ENCODE data around the gene MYBPC3. TPM values are rescaled to one million over a fixed set of nuclear protein-coding genes. Genes with fewer than 3 reads are reported as not detected.

MYBPC3 gene
- total and polyA plus RNA-seq, 2 experiments from 2014 or later: not detected

DNA sequence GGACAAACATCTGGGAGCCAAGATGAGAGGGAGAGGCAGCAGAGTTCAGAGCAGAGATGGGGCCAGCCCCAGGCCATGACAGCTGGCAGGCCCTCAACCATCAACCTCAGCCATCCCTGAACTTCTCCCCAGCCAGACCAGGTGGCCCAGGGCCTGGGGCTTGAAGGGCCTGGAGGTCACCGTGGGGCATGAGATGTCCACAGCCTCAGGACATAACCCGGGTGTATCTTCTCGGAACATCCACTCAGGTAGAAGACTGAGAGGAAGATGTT is 43.5 kb upstream of the MYBPC3 start:
- H3F3A ChIP-seq (replicated peaks; ENCODE audit: low read depth): peaks cover 11% of the 10 kb centered on the region; the same call in 1 of the 2 replicates
- ATAC-seq (no peak), DNase-seq (ENCODE audit: low spot score) (no peak)
- no peak overlapping the region for H3K27ac ChIP-seq (ENCODE audit: low read depth)
- Mint-ChIP-seq H3K4me3 (no peak overlapping the region), H3K36me3 (ENCODE audit: low read depth) (no peaks in the 10 kb centered on the region), H3K27me3 (ENCODE audit: insufficient read depth, low read depth, poor library complexity) (peaks cover 13% of the 10 kb centered on the region), H3K27ac (no peak overlapping the region), H3K9me3 (no peaks in the 10 kb centered on the region), H3K4me1 (peaks cover 23% of the 10 kb centered on the region)
- no peak overlapping the region for H2AFZ ChIP-seq
- TF ChIP-seq, protein P1, sequence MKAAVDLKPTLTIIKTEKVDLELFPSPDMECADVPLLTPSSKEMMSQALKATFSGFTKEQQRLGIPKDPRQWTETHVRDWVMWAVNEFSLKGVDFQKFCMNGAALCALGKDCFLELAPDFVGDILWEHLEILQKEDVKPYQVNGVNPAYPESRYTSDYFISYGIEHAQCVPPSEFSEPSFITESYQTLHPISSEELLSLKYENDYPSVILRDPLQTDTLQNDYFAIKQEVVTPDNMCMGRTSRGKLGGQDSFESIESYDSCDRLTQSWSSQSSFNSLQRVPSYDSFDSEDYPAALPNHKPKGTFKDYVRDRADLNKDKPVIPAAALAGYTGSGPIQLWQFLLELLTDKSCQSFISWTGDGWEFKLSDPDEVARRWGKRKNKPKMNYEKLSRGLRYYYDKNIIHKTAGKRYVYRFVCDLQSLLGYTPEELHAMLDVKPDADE (IDR thresholded peaks at IDR 0.05): no peak
- no peak for TF ChIP-seq EZH2phosphoT487 (IDR thresholded peaks at IDR 0.05; ENCODE audit: unreplicated experiment)
- TF ChIP-seq JUNB (IDR thresholded peaks at IDR 0.05; ENCODE audit: unreplicated experiment): no peak
- no peak for TF ChIP-seq CREB1 (CRISPR knock-in tag; IDR thresholded peaks at IDR 0.05; ENCODE audit: low read depth)
- no peak for TF ChIP-seq ZNF331 (CRISPR knock-in tag; IDR thresholded peaks at IDR 0.05; ENCODE audit: low read depth)
- no peaks in the 10 kb centered on the region for H3K36me3 ChIP-seq (ENCODE audit: insufficient read depth)
- no peak overlapping the region for H3K4me3 ChIP-seq
- no peaks in the 10 kb centered on the region for H4K20me1 ChIP-seq (replicated peaks; ENCODE audit: insufficient read depth)
- no peak overlapping the region for H3K4me2 ChIP-seq
- no peaks in the 10 kb centered on the region for H3K27me3 ChIP-seq (ENCODE audit: insufficient read depth)
- no peaks in the 10 kb centered on the region for H3K79me2 ChIP-seq (replicated peaks; ENCODE audit: insufficient read depth)
- H3K4me1 ChIP-seq (ENCODE audit: insufficient read depth): peaks cover 13% of the 10 kb centered on the region
- H3K9me2 ChIP-seq (ENCODE audit: insufficient read depth): no peaks in the 10 kb centered on the region

DNA sequence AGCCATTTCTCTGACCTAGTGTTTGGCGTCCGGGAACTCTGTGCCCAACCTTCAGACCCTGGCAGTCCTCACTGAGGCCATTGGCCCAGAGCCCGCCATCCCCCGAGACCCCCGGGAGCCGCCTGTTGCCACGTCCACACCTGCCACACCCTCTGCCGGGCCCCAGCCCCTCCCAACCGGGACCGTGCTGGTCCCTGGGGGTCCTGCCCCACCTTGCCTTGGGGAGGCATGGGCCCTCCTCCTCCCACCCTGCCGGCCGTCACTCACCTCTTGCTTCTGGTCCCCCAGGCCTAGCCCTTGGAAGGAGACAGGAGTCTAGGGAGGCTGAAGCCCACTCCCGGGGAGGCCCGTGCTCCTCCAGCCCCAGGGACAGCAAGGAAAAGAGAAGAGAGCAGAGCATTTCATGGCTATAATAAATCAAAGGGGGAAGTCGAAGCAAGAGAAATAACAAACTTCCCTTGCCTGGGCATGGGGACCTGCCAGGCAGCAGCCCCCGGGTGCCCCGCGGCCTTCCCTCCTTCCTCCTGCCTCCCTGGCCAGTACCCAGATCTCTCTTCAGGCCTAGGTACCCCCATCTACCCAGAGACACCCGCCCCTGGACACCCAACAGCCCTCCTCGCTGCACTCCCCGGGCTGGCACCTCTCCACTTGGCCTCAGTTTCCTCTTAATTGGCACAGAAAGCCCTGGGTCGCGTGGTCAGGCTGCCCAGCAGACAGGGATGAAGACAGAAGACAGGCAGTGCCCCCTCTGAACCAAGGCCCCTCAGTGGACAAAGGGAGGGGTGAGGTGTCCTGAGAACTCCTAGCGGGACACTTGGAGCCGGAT is 42.9 kb upstream of the MYBPC3 start:
- H3K27ac ChIP-seq (ENCODE audit: low read depth): no peak overlapping the region
- Mint-ChIP-seq H3K9me3 (no peaks in the 10 kb centered on the region), H3K36me3 (ENCODE audit: low read depth) (no peaks in the 10 kb centered on the region), H3K27ac (no peak overlapping the region), H3K27me3 (ENCODE audit: insufficient read depth, low read depth, poor library complexity) (peaks cover 13% of the 10 kb centered on the region), H3K4me3 (no peak overlapping the region), H3K4me1 (peaks cover 18% of the 10 kb centered on the region)
- DNase-seq (ENCODE audit: low spot score): no peak
- H3K4me2 ChIP-seq: no peak overlapping the region
- ATAC-seq: no peak
- H2AFZ ChIP-seq: peak overlapping the region; percentile 93; the same call in 1 of the 2 replicates
- no peaks in the 10 kb centered on the region for H3K36me3 ChIP-seq (ENCODE audit: insufficient read depth)
- peaks cover 7% of the 10 kb centered on the region; the same call in 1 of the 2 replicates for H3K4me1 ChIP-seq (ENCODE audit: insufficient read depth)
- no peaks in the 10 kb centered on the region for H3K27me3 ChIP-seq (ENCODE audit: insufficient read depth)
- H4K20me1 ChIP-seq (replicated peaks; ENCODE audit: insufficient read depth): no peaks in the 10 kb centered on the region
- peaks cover 6% of the 10 kb centered on the region; the same call in 1 of the 2 replicates for H3F3A ChIP-seq (replicated peaks; ENCODE audit: low read depth)
- no peaks in the 10 kb centered on the region for H3K79me2 ChIP-seq (replicated peaks; ENCODE audit: insufficient read depth)
- H3K4me3 ChIP-seq: no peak overlapping the region
- H3K9me2 ChIP-seq (ENCODE audit: insufficient read depth): no peaks in the 10 kb centered on the region
- TF ChIP-seq, protein P2, sequence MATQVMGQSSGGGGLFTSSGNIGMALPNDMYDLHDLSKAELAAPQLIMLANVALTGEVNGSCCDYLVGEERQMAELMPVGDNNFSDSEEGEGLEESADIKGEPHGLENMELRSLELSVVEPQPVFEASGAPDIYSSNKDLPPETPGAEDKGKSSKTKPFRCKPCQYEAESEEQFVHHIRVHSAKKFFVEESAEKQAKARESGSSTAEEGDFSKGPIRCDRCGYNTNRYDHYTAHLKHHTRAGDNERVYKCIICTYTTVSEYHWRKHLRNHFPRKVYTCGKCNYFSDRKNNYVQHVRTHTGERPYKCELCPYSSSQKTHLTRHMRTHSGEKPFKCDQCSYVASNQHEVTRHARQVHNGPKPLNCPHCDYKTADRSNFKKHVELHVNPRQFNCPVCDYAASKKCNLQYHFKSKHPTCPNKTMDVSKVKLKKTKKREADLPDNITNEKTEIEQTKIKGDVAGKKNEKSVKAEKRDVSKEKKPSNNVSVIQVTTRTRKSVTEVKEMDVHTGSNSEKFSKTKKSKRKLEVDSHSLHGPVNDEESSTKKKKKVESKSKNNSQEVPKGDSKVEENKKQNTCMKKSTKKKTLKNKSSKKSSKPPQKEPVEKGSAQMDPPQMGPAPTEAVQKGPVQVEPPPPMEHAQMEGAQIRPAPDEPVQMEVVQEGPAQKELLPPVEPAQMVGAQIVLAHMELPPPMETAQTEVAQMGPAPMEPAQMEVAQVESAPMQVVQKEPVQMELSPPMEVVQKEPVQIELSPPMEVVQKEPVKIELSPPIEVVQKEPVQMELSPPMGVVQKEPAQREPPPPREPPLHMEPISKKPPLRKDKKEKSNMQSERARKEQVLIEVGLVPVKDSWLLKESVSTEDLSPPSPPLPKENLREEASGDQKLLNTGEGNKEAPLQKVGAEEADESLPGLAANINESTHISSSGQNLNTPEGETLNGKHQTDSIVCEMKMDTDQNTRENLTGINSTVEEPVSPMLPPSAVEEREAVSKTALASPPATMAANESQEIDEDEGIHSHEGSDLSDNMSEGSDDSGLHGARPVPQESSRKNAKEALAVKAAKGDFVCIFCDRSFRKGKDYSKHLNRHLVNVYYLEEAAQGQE (IDR thresholded peaks at IDR 0.05; ENCODE audit: unreplicated experiment): no peak
- TF ChIP-seq, protein P3, sequence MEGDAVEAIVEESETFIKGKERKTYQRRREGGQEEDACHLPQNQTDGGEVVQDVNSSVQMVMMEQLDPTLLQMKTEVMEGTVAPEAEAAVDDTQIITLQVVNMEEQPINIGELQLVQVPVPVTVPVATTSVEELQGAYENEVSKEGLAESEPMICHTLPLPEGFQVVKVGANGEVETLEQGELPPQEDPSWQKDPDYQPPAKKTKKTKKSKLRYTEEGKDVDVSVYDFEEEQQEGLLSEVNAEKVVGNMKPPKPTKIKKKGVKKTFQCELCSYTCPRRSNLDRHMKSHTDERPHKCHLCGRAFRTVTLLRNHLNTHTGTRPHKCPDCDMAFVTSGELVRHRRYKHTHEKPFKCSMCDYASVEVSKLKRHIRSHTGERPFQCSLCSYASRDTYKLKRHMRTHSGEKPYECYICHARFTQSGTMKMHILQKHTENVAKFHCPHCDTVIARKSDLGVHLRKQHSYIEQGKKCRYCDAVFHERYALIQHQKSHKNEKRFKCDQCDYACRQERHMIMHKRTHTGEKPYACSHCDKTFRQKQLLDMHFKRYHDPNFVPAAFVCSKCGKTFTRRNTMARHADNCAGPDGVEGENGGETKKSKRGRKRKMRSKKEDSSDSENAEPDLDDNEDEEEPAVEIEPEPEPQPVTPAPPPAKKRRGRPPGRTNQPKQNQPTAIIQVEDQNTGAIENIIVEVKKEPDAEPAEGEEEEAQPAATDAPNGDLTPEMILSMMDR (conservative IDR thresholded peaks at IDR 0.05; ENCODE audit: low read depth in 2 of 2): no peak
- TF ChIP-seq ZNF114 (CRISPR knock-in tag; IDR thresholded peaks at IDR 0.05) (no peak), NANOG (IDR thresholded peaks at IDR 0.05; ENCODE audit: borderline replicate concordance) (no peak), STAT1 (IDR thresholded peaks at IDR 0.05; ENCODE audit: unreplicated experiment) (no peak), POLR2AphosphoS5 (IDR thresholded peaks at IDR 0.05; ENCODE audit: low read depth) (no peak), EZH2 (IDR thresholded peaks at IDR 0.05; ENCODE audit: low read depth, unreplicated experiment) (no peak), EZH2phosphoT487 (IDR thresholded peaks at IDR 0.05; ENCODE audit: unreplicated experiment) (no peak), ZNF331 (CRISPR knock-in tag; IDR thresholded peaks at IDR 0.05; ENCODE audit: low read depth) (no peak)

Data from GM23338 (cell line).